ENCODE measurements around the gene ZIC2.

ZIC2 gene

DNA sequence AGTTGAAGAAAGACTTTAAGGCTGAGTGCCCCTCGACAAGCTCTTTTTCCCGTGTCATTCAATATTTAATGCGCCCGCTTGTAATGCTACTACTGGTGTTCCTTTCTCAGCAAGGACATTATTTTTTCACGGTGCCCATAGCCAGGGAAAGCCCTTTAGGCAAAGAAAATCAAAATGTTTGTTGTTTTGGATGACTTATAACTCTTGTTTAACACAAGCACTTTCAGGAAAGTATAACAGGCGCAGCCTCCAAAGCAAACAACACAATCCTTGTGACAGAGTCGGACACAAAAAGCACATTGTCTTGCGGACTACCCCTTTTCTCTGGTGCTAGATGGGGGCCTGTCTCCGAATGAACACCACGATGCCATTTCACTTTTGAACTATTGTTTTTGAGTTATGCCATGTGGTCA lies 22.5 kb upstream of the ZIC2 start:
- DNase-seq (ENCODE audit: extremely low read depth in 1 of 2, low read depth in 1 of 2), result no peak

- no peak for DNase-seq (ENCODE audit: extremely low read depth in 1 of 2, low read depth in 1 of 2)
These were observed 21.9 kb upstream of the ZIC2 start for GRCh38 chr13:99959540-99960230.

GRCh38 chr13:99960663-99961311 lies 20.8 kb upstream of the ZIC2 start:
- no peak for DNase-seq (ENCODE audit: extremely low read depth in 1 of 2, low read depth in 1 of 2)

GRCh38 chr13:99961636-99962035 lies 19.9 kb upstream of the ZIC2 start:
- no peak for DNase-seq (ENCODE audit: extremely low read depth in 1 of 2, low read depth in 1 of 2)

DNA sequence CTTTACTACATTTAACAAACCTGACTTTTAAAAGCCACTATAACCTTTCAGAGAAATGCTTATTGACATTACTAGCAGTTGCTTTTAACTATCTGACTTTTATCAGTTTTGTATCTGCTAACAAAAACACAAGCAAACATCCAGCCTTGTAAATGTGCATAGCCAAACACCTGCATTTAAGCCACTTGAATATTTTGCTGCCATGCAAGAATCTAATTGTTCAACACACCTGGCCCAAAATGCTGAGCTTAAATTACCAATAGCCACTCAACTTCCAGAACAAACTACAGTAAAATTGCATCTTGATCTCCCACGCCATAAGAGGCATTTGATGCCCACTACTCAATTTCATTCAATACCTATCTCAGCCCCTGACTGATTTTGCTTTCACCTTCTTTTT lies 19.3 kb upstream of the ZIC2 start:
- no peak for DNase-seq (ENCODE audit: extremely low read depth in 1 of 2, low read depth in 1 of 2)

DNA sequence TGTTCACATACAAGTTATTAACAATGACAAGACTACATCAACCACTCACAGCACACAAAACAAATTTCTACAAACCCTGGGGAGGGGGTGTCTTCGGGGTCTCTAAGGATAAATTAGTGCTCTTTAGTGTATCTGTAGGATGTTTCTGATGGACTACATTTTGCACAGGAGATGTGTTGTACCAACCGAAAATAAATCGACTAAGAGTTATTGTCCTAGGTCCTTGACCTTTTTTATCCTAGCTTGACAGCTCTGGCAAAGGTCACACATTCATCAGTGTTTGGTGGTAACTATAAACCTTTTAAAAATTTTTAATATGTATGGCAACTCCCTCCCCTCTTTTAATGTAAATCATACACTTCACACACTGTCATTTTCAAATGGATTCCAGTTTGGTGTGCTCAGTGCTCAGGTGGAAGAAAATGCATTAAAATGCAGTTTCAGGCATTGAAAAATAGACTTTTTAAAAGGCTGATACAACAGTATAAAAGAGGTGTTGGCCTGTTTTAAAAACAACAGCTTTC lies 17.7 kb upstream of the ZIC2 start:
- no peak for DNase-seq (ENCODE audit: extremely low read depth in 1 of 2, low read depth in 1 of 2)

- no peak for DNase-seq (ENCODE audit: extremely low read depth in 1 of 2, low read depth in 1 of 2)
These were observed 16.1 kb upstream of the ZIC2 start for GRCh38 chr13:99965329-99966000.

DNA sequence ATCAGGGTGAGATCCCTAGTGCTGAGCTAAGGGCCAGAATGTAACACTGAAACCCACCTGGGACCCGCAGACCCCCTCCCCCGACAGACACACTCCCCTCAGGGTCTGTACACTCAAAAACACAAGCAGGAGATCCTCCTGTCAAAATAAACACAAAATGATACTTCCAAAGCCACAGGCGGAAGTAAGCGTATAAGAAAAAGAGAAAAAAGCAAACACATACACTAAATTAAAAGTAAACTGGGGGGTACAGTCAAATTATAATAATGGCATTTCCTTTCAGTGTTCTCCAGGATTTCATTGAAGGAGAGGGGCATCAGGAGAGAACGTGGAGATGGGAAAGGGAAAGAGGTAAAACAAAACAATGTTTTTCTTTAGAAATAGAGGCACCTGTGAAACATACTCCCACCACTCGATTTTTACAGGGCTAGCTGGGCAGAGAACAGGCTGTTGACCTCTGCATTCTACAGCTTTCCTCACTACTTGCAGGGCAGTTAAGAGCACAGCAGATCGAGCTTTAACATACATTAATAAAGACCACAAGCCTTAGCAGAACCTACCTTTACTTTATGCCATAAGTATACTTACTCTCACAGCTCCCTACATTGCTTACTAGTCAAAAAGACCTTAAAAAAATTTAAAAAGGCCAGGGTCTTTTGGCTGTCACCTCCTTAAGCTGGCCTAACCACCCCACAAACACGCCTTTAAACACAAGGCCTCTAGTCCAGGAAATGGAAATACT lies 15.3 kb upstream of the ZIC2 start:
- DNase-seq (ENCODE audit: extremely low read depth in 1 of 2, low read depth in 1 of 2), result no peak

DNA sequence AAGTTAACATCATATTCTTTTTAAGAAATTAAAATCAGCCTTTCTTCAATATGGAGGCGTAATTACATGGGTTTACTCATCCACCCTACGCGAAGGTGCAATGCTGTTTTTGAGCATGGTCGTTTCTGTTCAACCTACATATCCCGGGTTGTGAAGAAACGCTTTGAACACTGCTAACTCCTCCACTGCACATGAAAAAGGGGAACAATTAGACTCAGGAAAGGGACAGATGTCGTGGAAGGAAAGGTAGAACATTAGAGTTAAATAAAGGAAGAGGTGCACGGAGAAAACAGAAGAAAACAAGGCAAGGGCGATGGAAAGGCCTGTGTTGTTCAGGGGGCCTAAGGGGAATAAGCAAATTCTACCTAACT lies 14.1 kb upstream of the ZIC2 start:
- no peak for DNase-seq (ENCODE audit: extremely low read depth in 1 of 2, low read depth in 1 of 2)

DNA sequence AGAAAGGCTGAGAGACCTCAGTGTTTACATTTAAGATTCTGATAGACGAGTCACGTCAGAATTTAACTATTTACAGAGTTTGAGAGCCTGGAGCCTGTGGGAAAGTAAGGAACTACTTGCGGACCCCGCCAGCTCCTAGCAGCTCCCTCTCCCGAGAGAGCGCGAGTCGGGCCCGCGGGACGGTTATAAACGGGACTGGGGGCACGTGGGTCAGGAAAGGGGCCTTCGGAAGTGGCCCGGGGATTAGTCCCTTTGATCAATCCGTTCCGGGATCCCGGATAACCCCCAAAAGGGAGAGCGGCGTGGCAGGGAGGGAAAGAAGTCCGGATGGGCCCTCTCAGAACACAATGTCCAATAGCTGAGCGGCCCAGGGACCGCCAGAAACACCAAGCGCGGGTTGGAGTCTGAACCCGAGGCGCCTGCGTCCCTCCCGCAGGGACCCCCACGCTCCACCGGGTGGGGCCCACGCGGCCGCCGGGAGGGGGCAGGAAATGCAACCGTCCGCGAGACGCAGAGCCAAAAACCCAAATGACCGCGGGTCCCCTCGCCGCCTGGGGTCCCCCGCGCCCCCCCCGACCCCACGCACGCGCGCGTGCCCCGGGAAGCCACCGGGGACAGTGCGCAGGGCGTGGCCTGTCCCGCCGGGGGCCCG lies 13.6 kb upstream of the ZIC2 start:
- no peak for DNase-seq (ENCODE audit: extremely low read depth in 1 of 2, low read depth in 1 of 2)

DNA sequence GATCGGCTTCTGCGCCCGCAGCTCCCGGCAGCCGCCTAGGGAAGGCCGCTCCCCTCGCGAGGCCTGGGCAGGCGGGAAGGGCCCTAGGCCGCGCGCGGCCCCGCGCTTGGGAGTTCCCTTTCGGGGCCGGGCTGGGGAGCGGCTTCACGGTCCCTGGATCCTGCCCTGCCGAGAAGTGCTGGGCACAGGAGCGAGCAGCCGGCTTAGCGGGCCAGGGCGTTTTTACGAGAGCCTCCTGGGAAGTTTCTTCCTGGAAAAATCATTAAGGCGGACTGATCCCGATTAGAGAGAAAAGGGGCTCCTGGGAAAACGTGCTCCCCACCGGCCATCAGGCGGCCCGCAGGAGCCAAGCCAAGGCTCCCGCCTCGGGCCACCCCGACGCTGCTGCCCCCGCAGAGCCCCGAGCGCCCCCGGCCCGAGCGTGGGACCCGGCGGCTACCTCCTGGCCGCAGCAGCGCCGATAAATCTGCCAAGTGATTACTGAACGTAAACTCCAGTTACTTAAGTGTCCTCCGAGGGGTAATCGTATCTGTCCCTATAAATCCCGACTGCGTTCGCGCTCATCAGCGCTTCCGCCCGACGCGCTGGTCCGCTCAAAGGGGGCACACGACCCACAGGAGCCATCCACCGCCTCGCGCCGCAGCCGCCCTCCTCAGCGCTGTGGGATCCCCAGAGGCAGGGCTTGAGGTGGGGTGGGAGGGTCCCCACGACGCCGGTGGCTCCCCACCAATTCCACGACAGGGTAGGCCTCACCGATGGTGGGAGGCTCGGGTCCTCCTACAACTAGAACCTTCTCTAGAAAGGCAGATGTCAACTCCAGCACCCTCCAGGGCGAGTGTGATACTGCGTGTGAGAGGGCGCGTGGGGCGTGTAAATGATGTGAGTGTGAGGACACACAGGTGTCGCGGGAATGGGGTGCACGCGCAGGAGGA lies 12.8 kb upstream of the ZIC2 start:
- no peak for DNase-seq (ENCODE audit: extremely low read depth in 1 of 2, low read depth in 1 of 2)

DNA sequence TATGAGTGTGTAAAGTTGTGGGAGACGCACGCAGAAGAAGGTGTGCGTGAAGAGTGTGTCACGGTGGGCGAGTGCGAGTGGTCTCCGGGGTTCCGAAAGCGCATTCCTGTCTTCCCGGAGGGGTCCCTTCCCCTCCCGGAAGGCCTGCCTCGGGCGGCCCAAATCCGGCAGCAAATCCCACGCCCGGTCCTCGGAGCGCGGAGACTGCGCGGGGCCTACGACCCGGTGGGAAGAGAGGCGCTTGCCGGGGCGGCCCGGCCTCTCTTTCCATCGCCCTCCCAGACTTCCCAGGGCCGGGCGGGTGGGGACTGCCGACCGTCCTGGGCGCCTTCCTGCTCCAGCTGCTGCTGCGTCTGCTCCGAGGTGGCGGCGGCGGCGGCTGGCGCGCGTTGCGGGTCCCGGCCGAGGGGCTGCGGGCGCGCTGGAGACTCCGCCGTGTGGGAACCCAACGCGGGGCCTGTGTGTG lies 12.1 kb upstream of the ZIC2 start:
- DNase-seq (ENCODE audit: extremely low read depth in 1 of 2, low read depth in 1 of 2), result no peak

DNA sequence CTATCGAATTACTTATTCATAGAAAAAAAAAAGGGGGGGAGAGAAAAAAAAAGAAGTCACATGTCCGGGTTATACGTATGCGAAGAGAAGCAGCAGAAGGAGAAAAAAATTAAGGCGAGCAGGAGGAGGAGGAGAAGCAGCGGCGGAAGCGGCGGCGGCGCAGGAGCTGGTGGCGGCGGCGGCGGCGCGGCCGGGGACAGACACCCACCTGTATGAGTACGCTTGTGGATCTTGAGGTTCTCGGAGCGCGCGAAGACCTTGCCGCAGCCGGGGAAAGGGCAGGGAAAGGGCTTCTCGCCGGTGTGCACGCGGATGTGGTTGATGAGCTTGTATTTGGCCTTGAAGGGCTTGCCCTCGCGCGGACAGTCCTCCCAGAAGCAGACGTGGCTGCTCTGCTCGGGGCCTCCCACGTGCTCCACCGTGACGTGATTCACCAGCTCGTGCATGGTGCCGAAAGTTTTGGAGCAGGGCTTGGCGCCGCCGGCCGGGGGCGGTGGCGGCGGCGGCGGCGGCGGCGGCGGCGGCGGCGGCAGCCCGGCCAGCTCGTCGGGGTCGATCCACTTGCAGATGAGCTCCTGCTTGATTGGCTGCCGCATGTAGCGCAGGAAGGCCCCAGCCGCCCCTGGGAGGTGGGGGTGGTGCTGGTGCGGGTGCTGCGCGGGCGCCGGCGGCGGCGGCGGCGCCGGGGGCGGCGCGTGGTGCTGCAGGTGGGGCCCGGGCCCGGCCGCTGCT lies 11.5 kb upstream of the ZIC2 start:
- DNase-seq (ENCODE audit: extremely low read depth in 1 of 2, low read depth in 1 of 2), result no peak

- DNase-seq (ENCODE audit: extremely low read depth in 1 of 2, low read depth in 1 of 2), result no peak
These were observed 10.7 kb upstream of the ZIC2 start for GRCh38 chr13:99970651-99971575.

DNA sequence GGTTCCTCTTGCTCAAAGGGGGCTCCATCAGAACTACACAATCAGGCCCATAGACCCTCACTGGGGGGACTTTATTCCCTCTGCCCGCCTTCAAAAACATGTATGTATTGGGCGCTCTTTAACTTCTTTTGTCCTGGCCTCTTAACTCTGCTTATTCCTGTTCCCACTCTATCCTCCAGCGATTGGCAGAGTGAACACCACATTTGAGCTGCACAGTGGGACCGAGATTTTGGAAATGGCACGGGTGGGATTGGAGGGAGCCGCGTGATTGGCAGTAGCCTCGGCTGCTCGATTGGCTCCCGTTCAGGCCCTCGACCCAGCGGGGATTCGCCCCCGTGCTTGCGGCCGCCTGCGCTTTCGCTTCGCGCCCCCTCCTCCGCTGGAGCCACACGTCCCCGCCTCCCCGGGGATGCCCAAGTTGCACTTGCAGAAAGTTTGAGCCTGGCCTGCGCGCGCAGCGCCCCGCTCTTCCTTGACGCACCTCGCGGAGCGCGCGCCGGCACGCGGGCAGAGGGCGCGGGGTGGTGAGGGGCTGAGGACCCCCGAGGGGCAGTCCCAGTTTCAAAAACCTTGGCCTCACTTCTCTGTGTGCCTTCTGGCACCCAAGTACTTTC lies 9.9 kb upstream of the ZIC2 start, which contains the start of gene ZIC5:
Gene ZIC5, minus strand, starts transcription at position 192 of the 614 bp plus-strand sequence. Its CDS starts 164 bp downstream, at position 28.
- no peak for DNase-seq (ENCODE audit: extremely low read depth in 1 of 2, low read depth in 1 of 2)

DNA sequence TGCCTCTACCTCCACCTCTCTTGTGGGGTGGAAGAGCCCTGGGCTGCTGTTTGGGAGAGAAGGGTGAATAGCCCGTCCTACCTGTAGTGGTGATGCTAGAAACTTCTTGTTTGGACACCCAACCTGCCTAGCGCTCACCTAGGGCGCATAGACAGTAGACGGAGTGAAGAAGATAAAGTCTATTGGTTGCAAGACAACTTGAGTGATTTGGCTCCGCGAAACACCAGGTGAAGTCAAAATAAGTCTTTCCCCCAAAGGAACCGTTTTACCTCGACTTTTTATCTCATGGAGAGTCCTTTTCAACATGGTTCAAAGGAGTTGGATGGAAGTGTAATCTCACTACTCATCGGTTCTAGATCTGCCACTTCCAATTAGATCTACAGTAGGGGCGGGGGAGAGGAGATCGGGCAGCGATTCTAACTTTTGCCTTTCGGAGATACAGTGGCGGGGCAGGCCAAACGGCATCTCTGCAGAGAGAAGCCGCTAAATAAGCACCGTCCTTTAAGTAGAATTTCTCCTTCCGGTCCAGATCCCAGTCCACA lies 9.3 kb upstream of the ZIC2 start:
- no peak for DNase-seq (ENCODE audit: extremely low read depth in 1 of 2, low read depth in 1 of 2)

DNA sequence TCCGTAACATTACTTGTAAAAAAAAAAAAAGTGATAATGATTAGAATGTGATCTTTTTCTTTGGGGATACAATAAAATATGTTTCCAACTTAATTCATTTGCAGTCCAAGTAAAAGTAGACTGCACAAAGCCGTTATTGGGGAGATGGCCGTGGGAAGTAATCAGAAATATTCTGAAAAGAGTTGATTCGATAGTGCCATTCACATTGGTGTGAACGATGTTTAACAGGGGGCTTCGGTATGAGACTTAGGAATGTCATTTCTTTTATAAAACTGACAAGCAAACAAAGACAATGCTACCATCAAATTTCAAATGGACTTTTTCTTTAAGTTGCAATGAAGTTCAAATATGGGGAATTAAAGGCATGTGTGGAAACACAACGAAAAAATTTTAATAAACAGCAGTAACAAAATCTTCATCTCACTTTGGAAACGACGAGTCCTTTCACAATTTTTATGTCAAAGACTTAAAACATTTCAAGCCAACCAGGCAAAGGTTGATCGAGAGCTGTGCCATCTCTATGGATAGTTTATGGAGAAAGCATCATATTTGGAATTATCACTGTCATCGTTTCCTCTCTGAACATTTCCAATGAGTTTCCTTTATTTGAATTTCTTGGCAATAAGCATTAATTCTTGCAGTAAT lies 8.3 kb upstream of the ZIC2 start:
- DNase-seq (ENCODE audit: extremely low read depth in 1 of 2, low read depth in 1 of 2), result no peak
